Natural killer cell (primary cell): ENCODE results near the gene TMTC2. TPM values are rescaled to one million over a fixed set of nuclear protein-coding genes. Genes with fewer than 3 reads are reported as not detected.

Source experiments
- ATAC-seq, 3 donors: fragments of 150-1000 bp in 2 of 3; fragments of 200-7000 bp in 1 of 3; cut with Tn5 transposase; 1 replicate in 1 of 3; 2 replicates in 2 of 3; pipeline ENCODE4 v1.10.0; 2021; ENCODE audit warnings: mild to moderate bottlenecking in 2 of 3, moderate library complexity in 2 of 3
- DNase-seq, 2 donors: peaks; one replicate each; pipeline versions ENCODE4 v3.0.0 to v3.0.0-alpha.2; 2013 to 2021; ENCODE audit warnings: mixed read lengths in 1 of 2
- H3K27ac ChIP-seq: one replicate; pipeline ENCODE4 v1.5.1; 2013; ENCODE audit warnings: mild to moderate bottlenecking, low read length
- H3K27me3 ChIP-seq: one replicate; pipeline ENCODE4 v1.6.1; 2013; ENCODE audit warnings: low read length; ENCODE audit not compliant: control insufficient read depth, insufficient read depth
- H3K36me3 ChIP-seq: one replicate; pipeline ENCODE4 v1.6.1; 2013; ENCODE audit warnings: low read length; ENCODE audit not compliant: control insufficient read depth, insufficient read depth
- H3K4me1 ChIP-seq: one replicate; pipeline ENCODE4 v1.6.1; 2013; ENCODE audit warnings: low read length; ENCODE audit not compliant: control insufficient read depth, insufficient read depth
- H3K4me3 ChIP-seq: one replicate; pipeline ENCODE4 v1.5.1; 2013; ENCODE audit warnings: low read length
- H3K9me3 ChIP-seq: one replicate; pipeline ENCODE4 v1.6.1; 2013; ENCODE audit warnings: low read length; ENCODE audit not compliant: control insufficient read depth, insufficient read depth
- H3K27ac Mint-ChIP-seq, 2 donors: one replicate each; pipeline ENCODE4 v1.8.0; 2022; ENCODE audit warnings: mild to moderate bottlenecking in 2 of 2, mixed read lengths in 2 of 2, moderate library complexity in 1 of 2
- H3K27me3 Mint-ChIP-seq, 2 donors: one replicate each; pipeline ENCODE4 v1.8.0; 2022; ENCODE audit warnings: low read depth in 2 of 2, mixed read lengths in 2 of 2
- H3K36me3 Mint-ChIP-seq: one replicate; pipeline ENCODE4 v1.8.0; 2022; ENCODE audit warnings: mixed read lengths
- H3K4me1 Mint-ChIP-seq, 2 donors: one replicate each; pipeline ENCODE4 v1.8.0; 2022; ENCODE audit warnings: mixed read lengths in 2 of 2
- H3K4me3 Mint-ChIP-seq: one replicate; pipeline ENCODE4 v1.8.0; 2022; ENCODE audit warnings: mild to moderate bottlenecking, moderate library complexity, mixed read lengths
- H3K9me3 Mint-ChIP-seq, 2 donors: one replicate each; pipeline ENCODE4 v1.8.0; 2022; ENCODE audit warnings: mixed read lengths in 2 of 2
- WGBS: methylation state at CpG from one replicate; pipeline ENCODE4 v1.1.7; 2013; ENCODE audit warnings: missing lambda C conversion rate; ENCODE audit not compliant: insufficient coverage; 5-methylcytosine and 5-hydroxymethylcytosine counted together
- intact Hi-C: fragments of 100-400 bp; cut with micrococcal nuclease; formaldehyde crosslinking; loops from one replicate; pipeline ENCODE4 v1.14.2; 2022
- total RNA-seq, 4 donors: library from RNA; stranded (reverse); fragments of 120-200 nt in 1 of 4; gene quantifications; one replicate each; pipeline versions ENCODE4 v1.2.3 to v1.2.4, GENCODE V29; 2013 to 2022
- TF ChIP-seq, protein P1 (sequence below): fragments of 200-600 bp; IDR thresholded peaks from one replicate; pipeline ENCODE4 v1.8.0; 2022; ENCODE audit warnings: antibody characterized with exemption

The TMTC2 gene
- total RNA-seq, 3 donors from 2014 or later (not counting 1 experiment from before 2014, with no cell fraction given): 1.4 to 2.3 (median 1.6) TPM

GRCh38 chr12:83099436-83099835, 412.7 kb downstream of the TMTC2 start:
- 80% methylated on average over 1 of the region's 3 CpGs for WGBS

GRCh38 chr12:83102499-83102898, 415.8 kb downstream of the TMTC2 start:
- peaks cover 12 to 21% of the 10 kb centered on the region in 2 donors for H3K9me3 Mint-ChIP-seq
- ATAC-seq: no peak
- intact Hi-C loops: no loop called here
- TF ChIP-seq, protein P1, sequence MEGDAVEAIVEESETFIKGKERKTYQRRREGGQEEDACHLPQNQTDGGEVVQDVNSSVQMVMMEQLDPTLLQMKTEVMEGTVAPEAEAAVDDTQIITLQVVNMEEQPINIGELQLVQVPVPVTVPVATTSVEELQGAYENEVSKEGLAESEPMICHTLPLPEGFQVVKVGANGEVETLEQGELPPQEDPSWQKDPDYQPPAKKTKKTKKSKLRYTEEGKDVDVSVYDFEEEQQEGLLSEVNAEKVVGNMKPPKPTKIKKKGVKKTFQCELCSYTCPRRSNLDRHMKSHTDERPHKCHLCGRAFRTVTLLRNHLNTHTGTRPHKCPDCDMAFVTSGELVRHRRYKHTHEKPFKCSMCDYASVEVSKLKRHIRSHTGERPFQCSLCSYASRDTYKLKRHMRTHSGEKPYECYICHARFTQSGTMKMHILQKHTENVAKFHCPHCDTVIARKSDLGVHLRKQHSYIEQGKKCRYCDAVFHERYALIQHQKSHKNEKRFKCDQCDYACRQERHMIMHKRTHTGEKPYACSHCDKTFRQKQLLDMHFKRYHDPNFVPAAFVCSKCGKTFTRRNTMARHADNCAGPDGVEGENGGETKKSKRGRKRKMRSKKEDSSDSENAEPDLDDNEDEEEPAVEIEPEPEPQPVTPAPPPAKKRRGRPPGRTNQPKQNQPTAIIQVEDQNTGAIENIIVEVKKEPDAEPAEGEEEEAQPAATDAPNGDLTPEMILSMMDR: no peak
- H3K27ac Mint-ChIP-seq: no peak overlapping the region
- DNase-seq: no peak
- no peaks in the 10 kb centered on the region for H3K27me3 Mint-ChIP-seq
- Histone ChIP-seq H3K4me1 (no peaks in the 10 kb centered on the region), H3K36me3 (no peaks in the 10 kb centered on the region), H3K4me3 (no peak overlapping the region), H3K27ac (no peak overlapping the region), H3K9me3 (no peaks in the 10 kb centered on the region), H3K27me3 (no peaks in the 10 kb centered on the region)
- 71% methylated on average over 2 of the region's 2 CpGs for WGBS
- H3K36me3 Mint-ChIP-seq: no peaks in the 10 kb centered on the region
- no peak overlapping the region for H3K4me3 Mint-ChIP-seq
- no peaks in the 10 kb centered on the region for H3K4me1 Mint-ChIP-seq

More at GRCh38 chr12:83099436-83099835, 412.7 kb downstream of the TMTC2 start:
- no peak overlapping the region for H3K27ac Mint-ChIP-seq
- TF ChIP-seq, protein P1: no peak
- ATAC-seq (no peak), DNase-seq (no peak)
- H3K36me3 Mint-ChIP-seq: no peaks in the 10 kb centered on the region
- Histone ChIP-seq H3K4me3 (no peak overlapping the region), H3K9me3 (no peaks in the 10 kb centered on the region), H3K4me1 (no peaks in the 10 kb centered on the region), H3K27ac (no peak overlapping the region), H3K27me3 (no peaks in the 10 kb centered on the region), H3K36me3 (no peaks in the 10 kb centered on the region)
- intact Hi-C loops: no loop called here
- no peak overlapping the region for H3K4me3 Mint-ChIP-seq
- H3K4me1 Mint-ChIP-seq: no peaks in the 10 kb centered on the region
- no peaks in the 10 kb centered on the region for H3K27me3 Mint-ChIP-seq
- H3K9me3 Mint-ChIP-seq: peaks cover 16 to 17% of the 10 kb centered on the region in 2 donors

DNA sequence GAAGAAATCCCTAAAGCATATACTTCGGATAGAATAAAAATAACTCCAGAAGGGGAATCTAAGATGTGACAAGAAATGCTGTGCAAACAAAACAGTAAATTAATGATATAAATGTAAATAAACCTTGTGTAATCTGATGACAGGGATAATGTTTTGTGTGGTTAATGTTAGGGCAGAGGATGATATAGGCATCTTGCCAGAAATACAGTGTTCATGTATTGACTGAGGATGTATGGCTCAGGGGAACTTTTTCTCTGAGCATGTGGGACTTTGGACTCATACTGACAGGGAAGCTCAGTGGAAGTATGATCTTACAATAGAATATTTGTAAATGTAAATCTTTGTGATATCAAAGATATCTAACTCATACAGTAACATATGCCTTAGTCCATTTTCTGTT, 420.2 kb downstream of the TMTC2 start:
- Histone ChIP-seq H3K4me3 (no peak overlapping the region), H3K4me1 (no peaks in the 10 kb centered on the region), H3K27me3 (no peaks in the 10 kb centered on the region), H3K36me3 (no peaks in the 10 kb centered on the region), H3K9me3 (no peaks in the 10 kb centered on the region), H3K27ac (no peak overlapping the region)
- no CpG with 5 or more reads among the region's 1 CpG for WGBS
- Mint-ChIP-seq H3K27ac (no peak overlapping the region), H3K36me3 (no peaks in the 10 kb centered on the region), H3K4me1 (no peaks in the 10 kb centered on the region), H3K27me3 (no peaks in the 10 kb centered on the region), H3K4me3 (no peak overlapping the region), H3K9me3 (peaks cover 17 to 30% of the 10 kb centered on the region in 2 donors)
- intact Hi-C loops: no loop called here
- DNase-seq: no peak
- ATAC-seq: no peak
- TF ChIP-seq, protein P1: no peak

GRCh38 chr12:83110424-83110823, 423.7 kb downstream of the TMTC2 start:
- TF ChIP-seq, protein P1: no peak
- H3K4me1 Mint-ChIP-seq: no peaks in the 10 kb centered on the region
- H3K36me3 Mint-ChIP-seq: no peaks in the 10 kb centered on the region
- 84% methylated on average over 1 of the region's 1 CpG for WGBS
- H3K27me3 Mint-ChIP-seq: no peaks in the 10 kb centered on the region
- DNase-seq: no peak
- H3K27ac Mint-ChIP-seq: no peak overlapping the region
- intact Hi-C loops: no loop called here
- H3K9me3 Mint-ChIP-seq: peaks cover 13 to 28% of the 10 kb centered on the region in 2 donors
- Histone ChIP-seq H3K36me3 (no peaks in the 10 kb centered on the region), H3K4me1 (no peaks in the 10 kb centered on the region), H3K4me3 (no peak overlapping the region), H3K27me3 (no peaks in the 10 kb centered on the region), H3K27ac (no peak overlapping the region), H3K9me3 (no peaks in the 10 kb centered on the region)
- no peak overlapping the region for H3K4me3 Mint-ChIP-seq
- ATAC-seq: no peak
